HL-60 (cell line): Measurements from ENCODE around the gene MROH7.

Experiments used
- GABPA ChIP-seq: IDR thresholded peaks from 2 replicates; pipeline ENCODE4 v1.6.1; 2012; ENCODE audit warnings: low read depth
- POLR2AphosphoS5 ChIP-seq: IDR thresholded peaks from 2 replicates; pipeline ENCODE4 v1.6.1; 2012; ENCODE audit warnings: low read depth
- SPI1 ChIP-seq: IDR thresholded peaks from 2 replicates; pipeline ENCODE4 v1.6.1; 2012; ENCODE audit warnings: low read depth, mild to moderate bottlenecking, borderline replicate concordance
- TF ChIP-seq, protein P1 (sequence below): IDR thresholded peaks from one replicate; pipeline ENCODE4 v1.5.1; 2011; ENCODE audit warnings: low read length, control low read depth, inconsistent platforms; ENCODE audit not compliant: insufficient read depth
- TF ChIP-seq, protein P2 (sequence below): IDR thresholded peaks from 2 replicates; pipeline ENCODE4 v1.6.1; 2012; ENCODE audit warnings: low read depth; ENCODE audit not compliant: insufficient replicate concordance

DNA sequence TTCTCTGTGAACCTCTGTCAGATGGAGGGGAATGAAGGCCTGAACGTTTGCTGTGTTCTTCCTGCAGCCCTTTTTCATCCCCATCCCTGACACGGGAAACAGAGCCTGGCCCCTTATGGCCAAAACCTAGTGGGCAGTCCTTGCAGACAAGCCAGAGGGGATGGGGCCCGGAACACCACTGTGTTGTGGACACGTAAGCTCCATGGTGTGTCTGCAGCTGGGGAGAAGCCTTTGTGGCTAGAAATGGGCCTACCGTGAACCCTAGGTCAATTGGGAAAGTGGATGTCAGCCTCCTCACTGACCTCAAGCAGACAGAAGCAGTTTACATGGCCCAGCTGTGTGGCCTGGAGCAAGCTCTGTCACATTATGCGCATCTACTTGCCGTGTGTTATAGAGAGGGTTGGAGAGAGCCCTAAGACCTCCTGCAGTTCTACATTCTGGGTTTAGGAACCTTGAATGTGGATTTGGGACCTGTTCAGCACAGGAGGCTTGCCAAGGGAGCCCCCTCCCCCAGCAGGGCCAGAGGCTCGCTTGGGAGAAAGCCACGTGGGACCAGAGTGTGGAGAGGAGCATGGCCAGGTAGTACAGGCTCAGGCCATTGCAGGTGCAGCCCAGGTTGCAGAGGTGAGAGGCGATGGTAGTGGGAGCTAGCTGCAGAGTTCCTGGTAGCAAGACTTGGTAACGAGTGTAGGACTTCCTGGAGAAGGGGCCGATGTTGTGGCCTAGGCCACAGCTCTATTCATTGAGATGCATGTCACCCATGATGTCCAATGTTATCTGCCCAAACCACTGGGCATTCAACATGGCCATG lies 102.0 kb downstream of the MROH7 start:
- TF ChIP-seq, protein P1, sequence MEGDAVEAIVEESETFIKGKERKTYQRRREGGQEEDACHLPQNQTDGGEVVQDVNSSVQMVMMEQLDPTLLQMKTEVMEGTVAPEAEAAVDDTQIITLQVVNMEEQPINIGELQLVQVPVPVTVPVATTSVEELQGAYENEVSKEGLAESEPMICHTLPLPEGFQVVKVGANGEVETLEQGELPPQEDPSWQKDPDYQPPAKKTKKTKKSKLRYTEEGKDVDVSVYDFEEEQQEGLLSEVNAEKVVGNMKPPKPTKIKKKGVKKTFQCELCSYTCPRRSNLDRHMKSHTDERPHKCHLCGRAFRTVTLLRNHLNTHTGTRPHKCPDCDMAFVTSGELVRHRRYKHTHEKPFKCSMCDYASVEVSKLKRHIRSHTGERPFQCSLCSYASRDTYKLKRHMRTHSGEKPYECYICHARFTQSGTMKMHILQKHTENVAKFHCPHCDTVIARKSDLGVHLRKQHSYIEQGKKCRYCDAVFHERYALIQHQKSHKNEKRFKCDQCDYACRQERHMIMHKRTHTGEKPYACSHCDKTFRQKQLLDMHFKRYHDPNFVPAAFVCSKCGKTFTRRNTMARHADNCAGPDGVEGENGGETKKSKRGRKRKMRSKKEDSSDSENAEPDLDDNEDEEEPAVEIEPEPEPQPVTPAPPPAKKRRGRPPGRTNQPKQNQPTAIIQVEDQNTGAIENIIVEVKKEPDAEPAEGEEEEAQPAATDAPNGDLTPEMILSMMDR = no peak
- TF ChIP-seq, protein P2, sequence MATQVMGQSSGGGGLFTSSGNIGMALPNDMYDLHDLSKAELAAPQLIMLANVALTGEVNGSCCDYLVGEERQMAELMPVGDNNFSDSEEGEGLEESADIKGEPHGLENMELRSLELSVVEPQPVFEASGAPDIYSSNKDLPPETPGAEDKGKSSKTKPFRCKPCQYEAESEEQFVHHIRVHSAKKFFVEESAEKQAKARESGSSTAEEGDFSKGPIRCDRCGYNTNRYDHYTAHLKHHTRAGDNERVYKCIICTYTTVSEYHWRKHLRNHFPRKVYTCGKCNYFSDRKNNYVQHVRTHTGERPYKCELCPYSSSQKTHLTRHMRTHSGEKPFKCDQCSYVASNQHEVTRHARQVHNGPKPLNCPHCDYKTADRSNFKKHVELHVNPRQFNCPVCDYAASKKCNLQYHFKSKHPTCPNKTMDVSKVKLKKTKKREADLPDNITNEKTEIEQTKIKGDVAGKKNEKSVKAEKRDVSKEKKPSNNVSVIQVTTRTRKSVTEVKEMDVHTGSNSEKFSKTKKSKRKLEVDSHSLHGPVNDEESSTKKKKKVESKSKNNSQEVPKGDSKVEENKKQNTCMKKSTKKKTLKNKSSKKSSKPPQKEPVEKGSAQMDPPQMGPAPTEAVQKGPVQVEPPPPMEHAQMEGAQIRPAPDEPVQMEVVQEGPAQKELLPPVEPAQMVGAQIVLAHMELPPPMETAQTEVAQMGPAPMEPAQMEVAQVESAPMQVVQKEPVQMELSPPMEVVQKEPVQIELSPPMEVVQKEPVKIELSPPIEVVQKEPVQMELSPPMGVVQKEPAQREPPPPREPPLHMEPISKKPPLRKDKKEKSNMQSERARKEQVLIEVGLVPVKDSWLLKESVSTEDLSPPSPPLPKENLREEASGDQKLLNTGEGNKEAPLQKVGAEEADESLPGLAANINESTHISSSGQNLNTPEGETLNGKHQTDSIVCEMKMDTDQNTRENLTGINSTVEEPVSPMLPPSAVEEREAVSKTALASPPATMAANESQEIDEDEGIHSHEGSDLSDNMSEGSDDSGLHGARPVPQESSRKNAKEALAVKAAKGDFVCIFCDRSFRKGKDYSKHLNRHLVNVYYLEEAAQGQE = no peak
- TF ChIP-seq POLR2AphosphoS5 = no peak
- TF ChIP-seq GABPA = no peak
- TF ChIP-seq SPI1 = no peak
